ENCODE results near the gene MTRR. TPM values are rescaled to one million over a fixed set of nuclear protein-coding genes. Genes with fewer than 3 reads are reported as not detected.
"Not testable (repeated sequence)": the region's sequence is repeated elsewhere in the genome, so short reads cannot be mapped to it uniquely, and the experiment has no call there.

The MTRR gene
- total and polyA plus RNA-seq, 3 donors from 2014 or later = 56.3 to 82.6 (median 71.4) TPM

- Histone ChIP-seq H3K36me3 (ENCODE audit: low read depth, missing control alignments) (no peaks in the 10 kb centered on the region), H3K4me1 (no peaks in the 10 kb centered on the region), H3K4me3 (no peak overlapping the region), H3K27ac (no peak overlapping the region), H3K9me3 (no peaks in the 10 kb centered on the region), H3K27me3 (no peaks in the 10 kb centered on the region)
- whole genome bisulfite sequencing, 2 donors = 87 to 88% methylated on average over 9 of the region's 9 CpGs
- DNase-seq = no peak
- intact Hi-C loops (cut with DNase I; ENCODE audit: low total_unique reads) = no loop called here
- TF ChIP-seq POLR2A (IDR thresholded peaks at IDR 0.05) = no peak
- no peak for TF ChIP-seq CTCF (IDR thresholded peaks at IDR 0.05)
These were observed 34.0 kb downstream of the MTRR start for GRCh38 chr5:7902666-7903625.

DNA sequence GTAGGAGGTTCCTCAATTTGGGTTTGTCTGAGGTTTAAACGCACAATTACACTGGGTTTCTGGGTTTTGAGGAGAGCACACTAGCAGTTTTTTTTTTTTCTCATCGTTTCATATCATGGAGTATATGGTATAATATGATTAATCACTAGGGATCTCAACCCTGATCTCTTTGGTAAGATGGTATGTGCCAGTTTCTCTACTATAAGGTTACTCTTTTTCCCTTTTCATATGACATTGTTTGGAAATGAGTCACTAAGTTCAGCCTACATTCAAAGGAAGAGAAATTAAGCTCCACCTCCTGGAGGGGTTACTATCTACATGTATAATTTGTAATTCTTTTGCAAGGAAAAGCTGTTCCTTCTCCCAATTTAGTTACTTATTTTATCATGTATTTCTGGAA, 35.2 kb downstream of the MTRR start:
- no peak for DNase-seq
- TF ChIP-seq CTCF (IDR thresholded peaks at IDR 0.05) (no peak), POLR2A (IDR thresholded peaks at IDR 0.05) (no peak)
- no peak overlapping the region for H3K4me3 ChIP-seq
- intact Hi-C loops (cut with DNase I; ENCODE audit: low total_unique reads) = no loop called here
- no peaks in the 10 kb centered on the region for H3K9me3 ChIP-seq
- H3K4me1 ChIP-seq = no peaks in the 10 kb centered on the region
- H3K27ac ChIP-seq = no peak overlapping the region
- no peaks in the 10 kb centered on the region for H3K27me3 ChIP-seq
- 86 to 87% methylated on average over 2 of the region's 2 CpGs for WGBS, 2 donors
- H3K36me3 ChIP-seq (ENCODE audit: low read depth, missing control alignments) = no peaks in the 10 kb centered on the region

- TF ChIP-seq POLR2A (IDR thresholded peaks at IDR 0.05) (no peak), CTCF (IDR thresholded peaks at IDR 0.05) (no peak)
- no peak for DNase-seq
- Histone ChIP-seq H3K4me1 (no peaks in the 10 kb centered on the region), H3K4me3 (no peak overlapping the region), H3K9me3 (no peaks in the 10 kb centered on the region), H3K36me3 (ENCODE audit: low read depth, missing control alignments) (no peaks in the 10 kb centered on the region), H3K27me3 (no peaks in the 10 kb centered on the region), H3K27ac (no peak overlapping the region)
- intact Hi-C loops (cut with DNase I; ENCODE audit: low total_unique reads) = no loop called here
- 98 to 100% methylated on average over 1 of the region's 1 CpG for WGBS, 2 donors
These were observed 38.7 kb downstream of the MTRR start for GRCh38 chr5:7907612-7908011.

DNA sequence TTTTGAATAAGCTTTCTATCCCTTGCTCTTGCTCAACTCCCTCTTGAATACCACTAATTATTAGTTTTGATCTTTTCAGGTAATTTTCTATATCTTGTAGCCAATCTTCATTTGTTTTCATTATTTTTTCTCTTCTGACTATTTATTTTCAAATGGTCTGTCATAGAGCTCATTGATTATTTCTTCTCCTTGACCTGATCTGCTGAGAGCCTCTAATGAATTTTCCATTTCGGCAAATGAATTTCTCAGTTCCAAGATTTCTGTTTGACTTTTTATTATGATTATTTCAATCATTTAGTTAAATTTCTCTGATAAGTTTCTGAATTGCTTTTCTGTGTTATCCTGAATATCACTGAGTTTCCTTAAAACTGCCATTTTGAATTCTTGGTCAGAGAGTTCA, 39.4 kb downstream of the MTRR start:
- DNase-seq = no peak
- no peak overlapping the region for H3K4me3 ChIP-seq
- no peaks in the 10 kb centered on the region for H3K9me3 ChIP-seq
- WGBS, 2 donors = 97 to 100% methylated on average over 1 of the region's 1 CpG
- no peak overlapping the region for H3K27ac ChIP-seq
- TF ChIP-seq POLR2A (IDR thresholded peaks at IDR 0.05) = no peak
- intact Hi-C loops (cut with DNase I; ENCODE audit: low total_unique reads) = no loop called here
- no peaks in the 10 kb centered on the region for H3K4me1 ChIP-seq
- H3K27me3 ChIP-seq = no peaks in the 10 kb centered on the region
- H3K36me3 ChIP-seq (ENCODE audit: low read depth, missing control alignments) = no peaks in the 10 kb centered on the region

DNA sequence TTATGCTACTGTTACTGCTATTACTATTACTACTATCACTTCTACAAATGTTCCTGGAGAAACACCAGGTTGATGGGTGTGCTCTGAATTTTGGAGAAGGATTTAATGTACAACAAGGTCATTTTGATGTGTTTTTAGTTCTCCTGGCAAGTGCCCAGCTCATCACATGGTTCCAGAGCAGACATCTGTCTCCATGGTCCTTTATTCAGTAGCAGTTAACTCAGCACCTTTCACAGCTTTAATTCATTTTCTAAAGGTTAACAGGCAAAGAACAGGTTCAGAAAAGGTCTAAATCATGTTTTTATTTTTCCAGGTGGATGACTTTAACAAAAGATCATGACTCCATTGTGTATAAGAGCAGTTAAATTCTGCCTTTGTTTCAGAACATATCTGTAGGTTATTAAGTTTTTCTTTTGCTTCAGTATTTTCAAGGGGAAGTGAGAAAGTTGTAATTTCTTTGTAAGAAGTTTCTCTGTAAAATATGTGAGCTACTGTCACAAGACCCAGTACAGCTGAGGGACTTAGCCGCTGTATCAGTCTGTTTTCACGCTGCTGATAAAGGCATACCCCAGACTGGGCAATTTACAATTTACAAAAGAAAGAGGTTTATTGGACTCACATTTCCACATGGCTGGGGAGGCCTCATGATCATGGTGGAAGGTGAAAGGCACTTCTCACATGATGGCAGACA, 41.9 kb downstream of the MTRR start:
- 92 to 98% methylated on average over 2 of the region's 2 CpGs for WGBS, 2 donors
- TF ChIP-seq CTCF (IDR thresholded peaks at IDR 0.05) (no peak), POLR2A (IDR thresholded peaks at IDR 0.05) (no peak)
- Histone ChIP-seq H3K27ac (no peak overlapping the region), H3K27me3 (no peaks in the 10 kb centered on the region), H3K9me3 (no peaks in the 10 kb centered on the region), H3K4me3 (no peak overlapping the region), H3K36me3 (ENCODE audit: low read depth, missing control alignments) (no peaks in the 10 kb centered on the region), H3K4me1 (no peaks in the 10 kb centered on the region)
- no peak for DNase-seq
- intact Hi-C loops (cut with DNase I; ENCODE audit: low total_unique reads) = no loop called here

GRCh38 chr5:7911429-7911771, 42.5 kb downstream of the MTRR start:
- 85 to 87% methylated on average over 3 of the region's 3 CpGs for WGBS, 2 donors
- not testable (repeated sequence) for H3K27me3 ChIP-seq, H3K9me3 ChIP-seq

More at GRCh38 chr5:7911429-7911771, 42.5 kb downstream of the MTRR start:
- DNase-seq; H3K4me1 ChIP-seq; H3K4me3 ChIP-seq; H3K36me3 ChIP-seq (ENCODE audit: low read depth, missing control alignments); intact Hi-C loops (cut with DNase I; ENCODE audit: low total_unique reads); H3K27ac ChIP-seq: not testable (repeated sequence)
